HG03039 (cell line): ENCODE measurements around the gene NCOA1.

Source experiments
- ATAC-seq: cut with Tn5 transposase; IDR thresholded peaks from one replicate; pipeline ENCODE4 v1.9.1; 2021; ENCODE audit warnings: mild to moderate bottlenecking, moderate library complexity; ENCODE audit not compliant: unreplicated experiment

Gene NCOA1

DNA sequence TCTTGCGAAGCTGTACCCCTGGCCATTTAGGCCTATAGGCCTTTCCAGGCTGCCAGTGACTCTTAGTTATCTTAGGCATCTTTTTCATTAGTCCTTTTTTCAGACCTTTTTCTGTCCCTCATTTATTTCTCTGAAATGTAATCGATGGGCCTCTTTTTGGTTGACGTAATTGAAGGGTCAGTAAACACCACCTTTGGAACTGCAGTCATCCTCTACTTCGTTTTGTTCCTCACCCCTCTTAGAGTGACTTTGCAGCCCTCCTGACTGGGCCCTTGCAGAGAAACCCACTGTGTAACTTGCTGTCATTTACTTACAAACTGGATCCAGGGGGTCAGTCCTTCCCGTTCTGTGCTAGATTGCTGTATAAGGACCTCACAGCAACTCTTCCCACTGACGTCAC, 325.4 kb downstream of the NCOA1 start:
- no peak for ATAC-seq

DNA sequence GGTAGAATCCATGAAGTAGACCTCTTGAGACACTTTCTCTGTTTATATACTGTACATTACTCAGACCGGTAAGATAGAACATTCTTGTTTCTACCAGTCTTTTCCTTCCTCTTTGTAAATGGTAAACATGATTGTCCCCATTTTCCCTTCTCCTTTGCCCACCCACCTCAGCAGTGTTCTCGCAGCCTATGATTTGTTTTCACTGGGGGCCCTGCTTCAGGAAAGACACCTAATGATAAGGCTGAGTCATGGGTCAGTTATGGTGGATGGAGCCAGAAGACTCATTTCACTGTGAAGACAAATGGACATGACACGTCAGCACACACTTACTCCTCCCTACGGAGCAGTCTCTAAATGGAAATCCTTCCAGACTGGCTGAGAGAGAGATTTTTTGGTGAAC, 325.8 kb downstream of the NCOA1 start:
- ATAC-seq = no peak

DNA sequence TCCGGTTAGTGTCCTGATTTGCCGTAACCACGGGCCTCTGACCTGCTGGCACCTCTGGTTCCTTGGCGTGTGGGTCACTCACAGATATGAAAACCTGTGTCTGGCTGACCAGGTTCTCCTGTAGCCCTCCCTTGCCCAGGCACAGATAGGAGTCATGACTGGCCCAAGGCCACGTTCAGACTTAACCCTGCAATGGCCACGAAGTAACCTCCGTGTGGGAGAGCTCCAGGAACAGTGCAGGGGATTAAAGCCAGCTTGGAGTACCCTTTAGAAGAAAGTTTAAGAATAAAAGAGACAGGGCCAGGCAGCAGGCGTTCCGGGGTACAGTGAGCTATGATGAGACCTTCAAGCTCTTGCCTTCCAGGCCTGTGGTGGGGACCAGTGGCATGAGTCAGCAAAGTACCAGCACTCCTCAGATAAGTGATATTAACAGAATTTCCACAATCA, 327.7 kb downstream of the NCOA1 start:
- ATAC-seq = no peak

DNA sequence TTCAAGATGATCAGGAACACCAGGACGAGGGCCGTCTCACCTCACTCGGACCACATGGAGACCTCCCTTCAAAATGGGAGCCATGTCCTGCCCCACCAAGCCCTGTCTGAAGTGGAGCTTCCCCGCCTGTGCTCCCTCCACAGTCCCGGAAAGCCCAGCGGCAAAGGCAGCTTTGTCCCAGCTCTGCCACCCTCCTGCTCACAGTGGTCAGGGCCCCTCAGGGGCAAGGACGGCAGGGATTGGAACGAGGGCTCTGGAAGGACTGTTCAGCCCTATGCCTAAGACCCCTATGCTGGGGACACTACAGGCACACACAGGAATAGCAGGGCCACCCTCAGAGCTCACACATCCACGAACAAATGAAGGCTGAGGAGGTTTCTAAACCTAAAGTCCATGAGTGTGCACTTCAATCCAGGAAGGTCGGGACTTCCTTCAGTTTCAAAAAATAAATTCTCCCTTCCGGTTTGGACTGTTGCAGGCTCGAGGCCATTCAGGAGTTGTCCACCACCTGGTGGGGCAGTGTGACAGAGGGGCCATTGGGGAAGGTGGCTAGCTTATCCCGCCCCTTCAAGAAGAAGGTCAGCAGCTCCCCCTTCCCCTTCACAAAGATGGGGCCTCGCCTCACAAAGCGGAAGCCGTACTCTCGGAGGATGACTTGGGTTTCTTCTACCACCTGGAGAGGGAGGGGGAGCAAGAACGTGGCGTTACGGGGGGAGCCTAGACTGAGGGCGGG, 328.6 kb downstream of the NCOA1 start:
- no peak for ATAC-seq

DNA sequence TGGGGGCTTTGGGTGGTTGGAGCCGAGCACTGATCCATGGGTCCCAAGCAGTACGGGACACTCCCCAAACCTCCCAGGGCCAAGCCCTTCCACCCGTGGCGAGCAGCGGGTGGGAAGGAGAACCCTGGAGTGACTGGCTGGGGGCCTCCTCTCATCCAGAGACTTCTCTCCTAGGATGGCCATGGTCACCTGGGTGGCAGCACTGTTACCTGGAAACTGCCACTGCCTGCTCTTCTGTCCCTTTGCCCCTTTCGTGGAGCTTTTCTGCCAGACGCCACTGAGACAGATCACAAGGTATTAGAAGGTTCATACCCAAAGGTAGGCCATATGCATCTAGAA, 329.1 kb downstream of the NCOA1 start:
- ATAC-seq = no peak
